TTC549 (cell line): ENCODE data around the gene RIC8A.

Experiments used
- FAIRE-seq: peaks from 2 replicates; lab custom pipeline; 2012; peaks lifted over from hg19 to GRCh38; lab: Jason Lieb, UNC

RIC8A gene

GRCh38 chr11:250274-250673 is 42.8 kb downstream of the RIC8A start:
- FAIRE-seq: no peak

- no peak for FAIRE-seq
Measured at GRCh38 chr11:250740-251299, 43.3 kb downstream of the RIC8A start.

GRCh38 chr11:251550-251949 is 44.0 kb downstream of the RIC8A start:
- FAIRE-seq: no peak

- no peak for FAIRE-seq
Measured at GRCh38 chr11:252666-253065, 45.2 kb downstream of the RIC8A start.

- FAIRE-seq: no peak
Measured at GRCh38 chr11:253160-253885, 45.8 kb downstream of the RIC8A start.

GRCh38 chr11:253886-254270 is 46.4 kb downstream of the RIC8A start:
- no peak for FAIRE-seq

- FAIRE-seq: no peak
Measured at GRCh38 chr11:255176-255575, 47.7 kb downstream of the RIC8A start.

GRCh38 chr11:255816-256215 is 48.3 kb downstream of the RIC8A start:
- no peak for FAIRE-seq

- no peak for FAIRE-seq
Measured at GRCh38 chr11:256952-257737, 49.6 kb downstream of the RIC8A start.

GRCh38 chr11:257766-258493 is 50.4 kb downstream of the RIC8A start:
- FAIRE-seq: no peak

- no peak for FAIRE-seq
Measured at GRCh38 chr11:259413-259812, 51.9 kb downstream of the RIC8A start.

GRCh38 chr11:261624-262023 is 54.1 kb downstream of the RIC8A start:
- FAIRE-seq: no peak
